ENCODE measurements around the gene ASIC4. TPM values are rescaled to one million over a fixed set of nuclear protein-coding genes. Genes with fewer than 3 reads are reported as not detected.
A peak's percentile ranks its signal among the peaks of the same experiment; 100 is the strongest.

Gene ASIC4
- total RNA-seq, 1 experiment from 2014 or later, result not detected

DNA sequence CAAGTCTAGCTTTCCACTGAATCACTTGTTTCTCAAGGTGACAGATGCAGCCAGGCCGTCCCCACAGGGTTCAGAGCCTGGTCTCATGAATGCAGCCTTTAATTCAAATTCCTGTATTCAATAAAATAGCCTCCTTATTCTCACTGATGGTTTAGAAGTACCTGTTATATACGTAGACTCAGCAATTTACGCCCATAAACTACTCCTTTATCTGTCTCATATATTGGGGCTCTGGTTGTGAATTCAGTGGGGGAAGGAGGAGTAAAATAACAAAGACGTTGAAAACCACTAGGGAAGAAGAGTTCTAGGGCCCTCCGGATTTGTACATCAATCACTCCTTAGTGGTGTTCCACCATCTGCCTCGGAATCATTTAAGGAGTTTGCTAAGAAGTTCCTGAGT lies 55.4 kb downstream of the ASIC4 start:
- ChIA-PET POLR2A (interaction anchor here (1.1 kb wide), 1 partner anchor 28 kb away, joined by 4 read pairs; the partner anchor contains the start of gene STK11IP), CTCF (interaction anchor here (2.1 kb wide), 1 partner anchor 9 kb away, joined by 15 read pairs; no protein-coding TSS in a partner anchor)
- BruUV-seq (replicated peaks), result no TSS peak
- H3K4me3 Mint-ChIP-seq (ENCODE audit: unreplicated experiment), result peak overlapping the region; percentile 49
- H3K36me3 Mint-ChIP-seq (ENCODE audit: insufficient read depth, unreplicated experiment), result peaks cover 19% of the 10 kb centered on the region
- no peak overlapping the region for H3K27ac Mint-ChIP-seq (ENCODE audit: low read depth, unreplicated experiment)
- intact Hi-C loops (cut with micrococcal nuclease), result loop anchor here (1.0 kb wide), 1 partner anchor 120 kb away; no protein-coding TSS in a partner anchor
- TF ChIP-seq, protein P1, sequence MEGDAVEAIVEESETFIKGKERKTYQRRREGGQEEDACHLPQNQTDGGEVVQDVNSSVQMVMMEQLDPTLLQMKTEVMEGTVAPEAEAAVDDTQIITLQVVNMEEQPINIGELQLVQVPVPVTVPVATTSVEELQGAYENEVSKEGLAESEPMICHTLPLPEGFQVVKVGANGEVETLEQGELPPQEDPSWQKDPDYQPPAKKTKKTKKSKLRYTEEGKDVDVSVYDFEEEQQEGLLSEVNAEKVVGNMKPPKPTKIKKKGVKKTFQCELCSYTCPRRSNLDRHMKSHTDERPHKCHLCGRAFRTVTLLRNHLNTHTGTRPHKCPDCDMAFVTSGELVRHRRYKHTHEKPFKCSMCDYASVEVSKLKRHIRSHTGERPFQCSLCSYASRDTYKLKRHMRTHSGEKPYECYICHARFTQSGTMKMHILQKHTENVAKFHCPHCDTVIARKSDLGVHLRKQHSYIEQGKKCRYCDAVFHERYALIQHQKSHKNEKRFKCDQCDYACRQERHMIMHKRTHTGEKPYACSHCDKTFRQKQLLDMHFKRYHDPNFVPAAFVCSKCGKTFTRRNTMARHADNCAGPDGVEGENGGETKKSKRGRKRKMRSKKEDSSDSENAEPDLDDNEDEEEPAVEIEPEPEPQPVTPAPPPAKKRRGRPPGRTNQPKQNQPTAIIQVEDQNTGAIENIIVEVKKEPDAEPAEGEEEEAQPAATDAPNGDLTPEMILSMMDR (IDR thresholded peaks at IDR 0.05; ENCODE audit: unreplicated experiment), result no peak
- no peaks in the 10 kb centered on the region for H3K27me3 Mint-ChIP-seq (ENCODE audit: insufficient read depth, unreplicated experiment)
- peaks cover 7% of the 10 kb centered on the region for H3K4me1 Mint-ChIP-seq (ENCODE audit: insufficient read depth, unreplicated experiment)
- H3K9me3 Mint-ChIP-seq (ENCODE audit: unreplicated experiment), result no peaks in the 10 kb centered on the region
- DNase-seq (ENCODE audit: unreplicated experiment), result no peak

DNA sequence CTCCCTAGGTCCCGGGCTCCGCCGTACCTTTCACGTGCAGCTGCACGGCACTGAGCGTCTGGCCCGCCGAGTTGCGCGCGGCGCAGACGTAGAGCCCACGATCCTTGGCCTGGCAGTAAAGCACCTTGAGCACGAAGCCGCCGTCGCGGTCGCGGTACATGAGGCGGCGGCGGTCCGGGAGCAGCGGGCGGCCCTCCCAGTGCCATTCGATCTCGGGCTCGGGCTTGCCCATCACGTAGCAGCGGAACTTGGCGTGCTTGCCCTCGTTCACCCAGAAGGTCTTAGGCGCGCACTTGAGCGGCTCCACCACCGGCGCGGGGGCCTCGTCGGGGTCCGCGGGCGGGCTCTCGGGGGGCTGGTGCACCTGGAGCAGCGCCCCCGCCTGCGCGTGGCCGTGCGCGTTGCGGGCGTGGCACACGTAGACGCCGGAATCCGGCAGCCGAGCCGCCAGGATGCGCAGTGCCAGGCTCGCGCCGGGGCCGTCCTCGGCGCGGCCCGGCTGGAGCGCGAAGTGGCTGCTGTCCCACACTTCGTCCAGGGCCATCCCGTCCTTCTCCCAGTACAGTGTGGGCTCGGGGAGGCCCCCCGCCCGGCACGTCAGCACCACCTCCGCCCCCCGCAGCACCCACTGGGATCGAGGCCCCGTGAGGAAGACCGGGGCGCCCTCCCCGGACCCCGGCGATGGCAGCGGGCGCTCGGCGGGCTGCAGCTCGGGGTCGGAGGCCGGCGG lies 56.1 kb downstream of the ASIC4 start:
- peaks cover 7% of the 10 kb centered on the region for H3K4me1 Mint-ChIP-seq (ENCODE audit: insufficient read depth, unreplicated experiment)
- H3K4me3 Mint-ChIP-seq (ENCODE audit: unreplicated experiment), result peak overlapping the region; percentile 49
- POLR2A ChIA-PET, result interaction anchor here (0.5 to 2.8 kb wide), 8 partner anchors 13 to 118 kb away, joined by 3 to 49 read pairs (median 7); partner anchors contain the start of genes CHPF, GMPPA, STK11IP and TMEM198
- CTCF ChIA-PET, result interaction anchor here (0.6 to 2.3 kb wide), 5 partner anchors 10 to 166 kb away, joined by 3 to 23 read pairs (median 4); no protein-coding TSS in a partner anchor
- TF ChIP-seq, protein P1 (IDR thresholded peaks at IDR 0.05; ENCODE audit: unreplicated experiment), result no peak
- H3K36me3 Mint-ChIP-seq (ENCODE audit: insufficient read depth, unreplicated experiment), result peaks cover 19% of the 10 kb centered on the region
- H3K27me3 Mint-ChIP-seq (ENCODE audit: insufficient read depth, unreplicated experiment), result no peaks in the 10 kb centered on the region
- intact Hi-C loops (cut with micrococcal nuclease), result loop anchor here (1.0 kb wide), 1 partner anchor 119 kb away; no protein-coding TSS in a partner anchor
- peak; percentile 40 for DNase-seq (ENCODE audit: unreplicated experiment)
- no peaks in the 10 kb centered on the region for H3K9me3 Mint-ChIP-seq (ENCODE audit: unreplicated experiment)
- no peak overlapping the region for H3K27ac Mint-ChIP-seq (ENCODE audit: low read depth, unreplicated experiment)
- no TSS peak for BruUV-seq (replicated peaks)

DNA sequence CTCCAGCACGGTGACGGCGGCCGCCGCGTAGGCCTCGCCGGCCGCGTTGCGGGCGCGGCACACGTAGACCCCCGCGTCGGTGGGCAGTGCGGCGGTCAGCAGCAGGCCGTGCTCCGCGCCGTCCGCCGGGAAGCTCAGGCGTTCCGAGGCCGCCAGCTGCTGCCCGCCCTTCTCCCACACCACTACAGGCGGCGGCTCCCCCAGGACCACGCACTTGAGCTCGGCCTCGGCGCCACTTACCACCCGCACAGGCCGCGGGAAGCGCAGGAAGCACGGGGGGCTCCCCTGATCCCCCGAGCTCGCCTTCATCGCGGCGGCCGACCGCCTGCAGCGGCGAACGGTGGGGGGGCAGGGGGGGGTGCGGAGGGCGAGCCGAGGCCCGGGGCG lies 56.6 kb downstream of the ASIC4 start:
- POLR2A ChIA-PET, result interaction anchor here (0.5 to 2.8 kb wide), 10 partner anchors 14 to 118 kb away, joined by 3 to 49 read pairs (median 6); partner anchors contain the start of genes CHPF, GMPPA, STK11IP and TMEM198
- peak overlapping the region; percentile 49 for H3K4me3 Mint-ChIP-seq (ENCODE audit: unreplicated experiment)
- TF ChIP-seq, protein P1 (IDR thresholded peaks at IDR 0.05; ENCODE audit: unreplicated experiment), result no peak
- no peaks in the 10 kb centered on the region for H3K27me3 Mint-ChIP-seq (ENCODE audit: insufficient read depth, unreplicated experiment)
- peaks cover 19% of the 10 kb centered on the region for H3K36me3 Mint-ChIP-seq (ENCODE audit: insufficient read depth, unreplicated experiment)
- CTCF ChIA-PET, result interaction anchor here (0.6 to 2.3 kb wide), 5 partner anchors 10 to 167 kb away, joined by 3 to 23 read pairs (median 4); no protein-coding TSS in a partner anchor
- no peak overlapping the region for H3K27ac Mint-ChIP-seq (ENCODE audit: low read depth, unreplicated experiment)
- no TSS peak for BruUV-seq (replicated peaks)
- H3K9me3 Mint-ChIP-seq (ENCODE audit: unreplicated experiment), result no peaks in the 10 kb centered on the region
- H3K4me1 Mint-ChIP-seq (ENCODE audit: insufficient read depth, unreplicated experiment), result peaks cover 7% of the 10 kb centered on the region
- intact Hi-C loops (cut with micrococcal nuclease), result loop anchor here (1.0 kb wide), 1 partner anchor 118 kb away; no protein-coding TSS in a partner anchor
- no peak for DNase-seq (ENCODE audit: unreplicated experiment)
